HepG2 (cell line): ENCODE measurements around the gene GOLT1A. TPM values are rescaled to one million over a fixed set of nuclear protein-coding genes. Genes with fewer than 3 reads are reported as not detected.

ENCODE experiments used
- ATAC-seq: fragments of 200-7000 bp; cut with Tn5 transposase; 3 replicates; pipeline ENCODE4 v1.9.1; 2020; ENCODE audit warnings: mild to moderate bottlenecking, moderate library complexity
- BruUV-seq: library from RNA; stranded (reverse); fragments of 400-500 nt; replicated peaks from 2 replicates; lab custom pipeline; 2021; lab: Mats Ljungman, UMichigan
- CTCF ChIA-PET: fragments of 300-600 bp; formaldehyde crosslinking; extraction: SDS; loops from one replicate; lab custom pipeline; 2021; ENCODE audit warnings: low total read pairs, inconsistent platforms, low intra/inter-chr PET ratio; lab: Yijun Ruan, JAX
- POLR2A ChIA-PET: fragments of 350-600 bp; sonication (Branson Sonifier 250); formaldehyde crosslinking; loops from one replicate; lab custom pipeline; 2020; ENCODE audit warnings: antibody characterized with exemption, inconsistent platforms; lab: Yijun Ruan, JAX
- DNase-seq: peaks from one replicate; pipeline ENCODE4 v3.0.0-alpha.2; 2015; ENCODE audit warnings: low spot score
- FAIRE-seq: peaks from 3 replicates; lab custom pipeline; 2011; peaks lifted over from hg19 to GRCh38; lab: Jason Lieb, UNC
- H2AFZ ChIP-seq: one replicate; pipeline ENCODE4 v1.6.1; 2011; ENCODE audit warnings: low read length, inconsistent platforms
- H3K27ac ChIP-seq: fragments of 300-600 bp; 3 replicates; pipeline ENCODE4 v1.8.0; 2011; ENCODE audit warnings: mixed run types, mild to moderate bottlenecking, mixed read lengths, low read length, inconsistent platforms; ENCODE audit not compliant: insufficient read depth; ENCODE audit errors: extremely low read length
- H3K27me3 ChIP-seq, 2 experiments: fragments of 200-600 bp in 1 of 2; 2 replicates in 1 of 2; 3 replicates in 1 of 2; pipeline versions ENCODE4 v1.6.0 to v1.8.0; 2011; ENCODE audit warnings: low read length in 2 of 2, mild to moderate bottlenecking in 2 of 2, moderate library complexity in 2 of 2, inconsistent platforms in 1 of 2; ENCODE audit not compliant: insufficient read depth in 2 of 2, control insufficient read depth in 1 of 2
- H3K36me3 ChIP-seq, 2 experiments: fragments of 200-600 bp in 1 of 2; replicated peaks in 1 of 2; 2 replicates in 1 of 2; 3 replicates in 1 of 2; pipeline versions ENCODE4 v1.5.1 to v1.8.0; 2011; ENCODE audit warnings: low read length in 2 of 2, inconsistent platforms in 1 of 2; ENCODE audit not compliant: insufficient read depth in 2 of 2, control insufficient read depth in 1 of 2
- H3K4me1 ChIP-seq: 2 replicates; pipeline ENCODE4 v1.5.1; 2012; ENCODE audit warnings: low read length, inconsistent platforms; ENCODE audit not compliant: insufficient read depth
- H3K4me2 ChIP-seq: 2 replicates; pipeline ENCODE4 v1.6.0; 2011; ENCODE audit warnings: low read depth, low read length, inconsistent platforms
- H3K4me3 ChIP-seq, 3 experiments: fragments of 200-600 bp in 1 of 3; sonication (generic), shearing (Covaris generic) in 1 of 3; replicated peaks in 1 of 3; 2 replicates each; pipeline ENCODE4 v1.5.1; 2011 to 2016; ENCODE audit warnings: low read length in 3 of 3, inconsistent platforms in 2 of 3, low read depth in 2 of 3, mild to moderate bottlenecking in 2 of 3, control low read depth in 1 of 3, mixed read lengths in 1 of 3; ENCODE audit not compliant: insufficient read depth in 1 of 3
- H3K79me2 ChIP-seq: one replicate; pipeline ENCODE4 v1.6.1; 2011; ENCODE audit warnings: low read length, inconsistent platforms; ENCODE audit not compliant: insufficient read depth
- H3K9ac ChIP-seq: 2 replicates; pipeline ENCODE4 v1.6.0; 2011; ENCODE audit warnings: mild to moderate bottlenecking, low read depth, low read length, inconsistent platforms; ENCODE audit not compliant: insufficient read depth
- H3K9me3 ChIP-seq: 2 replicates; pipeline ENCODE4 v1.5.1; 2012; ENCODE audit warnings: mild to moderate bottlenecking, low read length
- H4K20me1 ChIP-seq: 2 replicates; pipeline ENCODE4 v1.6.0; 2011; ENCODE audit warnings: inconsistent platforms, mild to moderate bottlenecking, low read length, moderate library complexity; ENCODE audit not compliant: insufficient read depth
- ADNP ChIP-seq: sonication (generic); formaldehyde crosslinking; IDR thresholded peaks from 2 replicates; pipeline ENCODE4 v1.4.0; 2020; ENCODE audit warnings: missing genetic modification reagents
- ATAD3A ChIP-seq: sonication (generic); formaldehyde crosslinking; IDR thresholded peaks from 2 replicates; pipeline ENCODE4 v1.4.0; 2020; ENCODE audit warnings: missing genetic modification reagents
- CHCHD3 ChIP-seq: sonication (generic); formaldehyde crosslinking; IDR thresholded peaks from 2 replicates; pipeline ENCODE4 v1.8.0; 2022; ENCODE audit warnings: mild to moderate bottlenecking, missing genetic modification reagents, moderate library complexity
- CHD2 ChIP-seq: IDR thresholded peaks from 2 replicates; pipeline ENCODE4 v1.6.1; 2011; ENCODE audit warnings: low read depth, low read length, improper control_type of control experiment
- FOXO4 ChIP-seq: sonication (generic); formaldehyde crosslinking; conservative IDR thresholded peaks from 2 replicates; pipeline ENCODE4 v1.8.1; 2023; ENCODE audit warnings: missing genetic modification reagents
- MBNL3 ChIP-seq: fragments of 250-450 bp; sonication (Bioruptor Pico); conservative IDR thresholded peaks from 2 replicates; pipeline ENCODE4 v1.8.0; 2022; ENCODE audit warnings: mild to moderate bottlenecking, inconsistent platforms
- NFE2 ChIP-seq: sonication (generic); formaldehyde crosslinking; IDR thresholded peaks from 2 replicates; pipeline ENCODE4 v1.4.0; 2020; ENCODE audit warnings: missing genetic modification reagents
- PBX2 ChIP-seq: IDR thresholded peaks from 2 replicates; pipeline ENCODE4 v1.6.1; 2016; ENCODE audit warnings: control low read depth
- PBX3 ChIP-seq: sonication (generic); formaldehyde crosslinking; IDR thresholded peaks from 2 replicates; pipeline ENCODE4 v1.8.1; 2023; ENCODE audit warnings: missing genetic modification reagents, inconsistent platforms, borderline replicate concordance
- SAFB2 ChIP-seq: sonication (generic); formaldehyde crosslinking; IDR thresholded peaks from 2 replicates; pipeline ENCODE4 v1.5.1; 2020; ENCODE audit warnings: missing genetic modification reagents, low read depth, mild to moderate bottlenecking, borderline replicate concordance
- SPEN ChIP-seq: sonication (generic); formaldehyde crosslinking; IDR thresholded peaks from 2 replicates; pipeline ENCODE4 v1.5.1; 2020; ENCODE audit warnings: low read depth, mild to moderate bottlenecking, missing genetic modification reagents
- SRF ChIP-seq: IDR thresholded peaks from 2 replicates; pipeline ENCODE4 v1.6.1; 2011; ENCODE audit warnings: mild to moderate bottlenecking, low read depth, low read length, moderate library complexity
- ZBTB49 ChIP-seq: sonication (generic); formaldehyde crosslinking; IDR thresholded peaks from 2 replicates; pipeline ENCODE4 v1.4.0; 2020; ENCODE audit warnings: missing genetic modification reagents, borderline replicate concordance
- ZFP41 ChIP-seq: sonication (generic); formaldehyde crosslinking; IDR thresholded peaks from 2 replicates; pipeline ENCODE4 v1.4.0; 2020; ENCODE audit warnings: mild to moderate bottlenecking, missing genetic modification reagents, borderline replicate concordance
- ZNF232 ChIP-seq: sonication (generic); formaldehyde crosslinking; IDR thresholded peaks from 2 replicates; pipeline ENCODE4 v1.4.0; 2020; ENCODE audit warnings: missing genetic modification reagents, borderline replicate concordance
- ZNF34 ChIP-seq: sonication (generic); formaldehyde crosslinking; IDR thresholded peaks from 2 replicates; pipeline ENCODE4 v1.4.0; 2020; ENCODE audit warnings: mild to moderate bottlenecking, missing genetic modification reagents, borderline replicate concordance
- ZNF639 ChIP-seq: conservative IDR thresholded peaks from 2 replicates; pipeline ENCODE4 v1.6.1; 2018; ENCODE audit warnings: missing genetic modification reagents
- ZNF720 ChIP-seq: sonication (generic); formaldehyde crosslinking; IDR thresholded peaks from 2 replicates; pipeline ENCODE4 v1.4.0; 2020; ENCODE audit warnings: missing genetic modification reagents
- WGBS: methylation state at CpG from one replicate; pipeline ENCODE4 v1.1.6; 2017; ENCODE audit warnings: low lambda C conversion rate; 5-methylcytosine and 5-hydroxymethylcytosine counted together
- in situ Hi-C: cut with HindIII; loops from 2 replicates; pipeline ENCODE4 v1.10.0; 2017; ENCODE audit warnings: low pct_unique_long_range_greater_than_20kb; ENCODE audit not compliant: extremely low pct_ligation_motif_present
- intact Hi-C: fragments of 100-400 bp; cut with micrococcal nuclease; formaldehyde crosslinking; loops from one replicate; pipeline ENCODE4 v1.10.0; 2022; ENCODE audit not compliant: unreplicated experiment
- polyA plus RNA-seq, 8 experiments: library from polyadenylated mRNA; depleted of rRNA in 3 of 8; stranded (reverse) in 7 of 8; unstranded in 1 of 8; fragments of >200 nt; fragmentation: Illumina TruSeq in 4 of 8; extraction: Trizol in 4 of 8; gene quantifications; 2 replicates each; pipeline versions ENCODE4 v1.2.1 to v1.2.3, GENCODE V29; 2011 to 2016; ENCODE audit warnings: low read depth in 4 of 8, missing spikeins in 1 of 8, mixed read lengths in 1 of 8; ENCODE audit not compliant: insufficient read depth in 1 of 8
- total RNA-seq, 5 experiments: library from RNA; depleted of rRNA; stranded (reverse); fragments of >200 nt; fragmentation: Illumina TruSeq; extraction: Trizol; gene quantifications; 2 replicates each; pipeline ENCODE4 v1.2.3, GENCODE V29; 2016; ENCODE audit warnings: low read depth in 1 of 5

GOLT1A gene
- total and polyA plus RNA-seq, 2 of the 13 experiments (the other 11 are each of a cell fraction or from before 2014, with no cell fraction given), result 25.8 to 28.0 TPM

GRCh38 chr1:204228896-204229295 is 15.1 kb upstream of the GOLT1A start:
- CTCF ChIA-PET, result no interaction called here
- Histone ChIP-seq H3K9me3 (no peaks in the 10 kb centered on the region), H4K20me1 (no peaks in the 10 kb centered on the region), H3K27me3 (no peaks in the 10 kb centered on the region), H3K4me3 (no peak overlapping the region), H3K4me1 (peaks cover 18% of the 10 kb centered on the region), H3K9ac (no peak overlapping the region), H3K79me2 (no peaks in the 10 kb centered on the region), H3K27ac (no peak overlapping the region), H2AFZ (no peak overlapping the region), H3K36me3 (peaks cover 13 to 35% of the 10 kb centered on the region in 2 experiments; a peak in 4 of 5 replicates), H3K4me2 (no peak overlapping the region)
- TF ChIP-seq CHCHD3 (CRISPR knock-in tag) (no peak), ZBTB49 (CRISPR knock-in tag) (no peak), NFE2 (CRISPR knock-in tag) (no peak), ZNF720 (CRISPR knock-in tag) (no peak), SAFB2 (CRISPR knock-in tag) (no peak), MBNL3 (no peak), SRF (no peak), ZNF639 (no peak), ZNF34 (no peak), PBX3 (CRISPR knock-in tag) (no peak), ADNP (CRISPR knock-in tag) (no peak), PBX2 (CRISPR knock-in tag) (no peak), ZFP41 (no peak), ZNF232 (no peak), CHD2 (no peak), FOXO4 (no peak), SPEN (no peak), ATAD3A (CRISPR knock-in tag) (no peak)
- DNase-seq (no peak), ATAC-seq (no peak), FAIRE-seq (no peak)
- 96% methylated on average over 13 of the region's 13 CpGs for WGBS
- intact Hi-C loops (no loop called here), in situ Hi-C loops (no loop called here)
- POLR2A ChIA-PET, result no interaction called here
- no TSS peak for BruUV-seq
